ENCODE measurements around the gene EIF3K.

The EIF3K gene

DNA sequence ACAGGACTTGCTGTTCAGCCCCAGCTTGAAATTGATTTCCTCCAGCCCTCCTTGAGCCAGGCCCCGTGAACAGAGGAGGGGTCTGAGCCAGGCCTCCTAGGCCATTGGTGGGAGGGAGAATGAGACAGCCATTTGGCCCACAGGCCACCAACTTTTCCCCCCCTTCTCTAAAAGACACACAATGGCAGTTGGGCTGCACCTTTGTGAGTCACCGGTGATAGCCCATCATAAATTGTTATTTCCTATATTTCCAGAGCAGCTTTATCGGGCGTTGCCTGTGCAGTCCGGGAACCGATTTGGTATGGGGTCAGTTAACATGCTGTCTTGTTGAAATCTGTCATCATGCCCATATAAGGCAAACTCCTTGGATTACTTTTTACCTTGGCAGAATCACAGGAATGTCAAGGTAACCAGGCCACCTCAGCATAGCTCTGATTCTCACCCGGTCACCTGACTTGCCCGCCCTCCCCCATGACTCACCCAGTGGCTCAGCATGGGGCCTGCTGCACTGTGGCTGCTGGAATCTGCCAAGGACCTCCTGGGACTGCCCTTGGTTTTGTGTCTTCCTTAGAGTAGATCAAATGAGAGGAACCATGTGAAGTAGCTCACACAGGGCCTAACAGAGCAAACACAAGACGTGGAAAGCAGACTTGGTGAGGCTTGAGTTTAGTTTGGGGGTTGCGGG is 64.5 kb downstream of the EIF3K start:
- DNase-seq (ENCODE audit: extremely low read depth in 1 of 2, low read depth in 1 of 2), result peak in 1 of 2 donors; percentile 63

DNA sequence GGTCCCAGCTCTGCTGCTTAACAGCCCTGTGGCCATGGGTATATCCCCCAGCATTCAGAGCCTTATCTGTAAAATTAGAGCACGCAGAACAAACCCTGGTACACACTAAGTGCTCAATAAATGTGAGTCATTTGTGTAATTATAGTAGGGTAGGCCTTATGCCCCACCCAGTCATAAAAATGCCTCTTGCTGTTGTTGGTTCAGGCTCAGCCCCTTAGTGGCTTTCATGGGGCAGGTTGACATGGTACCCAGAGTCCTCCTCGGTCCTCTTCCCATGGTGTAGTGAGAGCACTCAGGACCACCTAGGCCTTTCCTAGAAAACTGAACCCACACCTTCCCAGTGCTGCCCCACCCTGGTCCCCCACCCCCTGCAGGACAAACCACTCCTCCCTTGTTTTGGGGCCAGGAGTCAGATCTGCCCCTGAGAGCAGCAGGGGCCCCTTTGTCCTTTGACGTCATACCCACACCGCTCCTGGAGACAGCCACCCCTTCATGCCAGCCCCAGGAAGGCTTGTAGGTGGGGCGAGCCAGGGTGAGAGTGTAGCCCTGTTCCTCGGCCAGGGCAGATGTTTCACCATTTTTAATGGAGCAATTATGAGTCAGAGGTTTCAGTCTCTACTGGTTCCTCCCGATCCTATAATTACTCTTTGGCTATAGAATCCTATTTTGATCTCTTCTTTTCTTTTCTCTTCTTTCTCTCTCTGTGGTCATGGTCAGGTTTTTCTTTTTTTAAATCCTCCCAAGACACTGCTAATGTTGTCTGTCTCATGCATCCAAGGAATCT is 65.3 kb downstream of the EIF3K start:
- DNase-seq (ENCODE audit: extremely low read depth in 1 of 2, low read depth in 1 of 2), result peak in 1 of 2 donors; percentile 55

DNA sequence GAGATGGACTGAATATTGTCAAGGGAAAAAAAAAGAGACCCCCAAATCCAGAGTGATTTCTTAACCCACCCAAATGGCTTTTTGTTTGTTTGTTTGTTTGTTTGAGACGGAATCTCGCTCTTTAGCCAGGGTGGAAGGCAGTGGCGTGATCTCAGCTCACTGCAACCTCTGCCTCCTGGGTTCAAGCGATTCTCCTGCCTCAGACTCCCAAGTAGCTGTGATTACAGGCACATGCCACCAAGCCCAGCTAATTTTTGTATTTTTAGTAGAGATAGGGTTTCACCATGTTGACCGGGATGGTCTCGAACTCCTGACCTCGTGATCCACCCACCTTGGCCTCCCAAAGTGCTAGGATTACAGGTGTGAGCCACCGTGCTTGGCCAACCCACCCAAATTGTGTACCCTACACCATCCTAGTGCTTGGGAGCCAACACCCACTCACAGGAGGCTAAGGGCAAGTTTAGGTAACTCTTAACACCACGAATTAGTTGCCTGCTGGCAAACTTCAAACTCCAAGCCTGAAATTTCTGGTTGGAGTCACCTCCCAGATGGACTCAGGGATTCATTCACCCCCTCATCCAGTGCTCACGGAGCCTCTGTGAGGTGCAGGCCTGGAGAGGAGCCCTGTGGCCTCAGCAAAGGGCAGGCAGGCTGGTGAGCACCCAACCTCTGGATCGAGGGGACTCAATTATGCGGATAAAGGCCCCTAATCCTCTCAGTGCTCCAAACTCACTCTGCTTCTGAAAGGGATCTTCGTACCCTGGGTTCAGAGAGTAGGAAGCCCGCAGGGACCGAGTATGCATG is 66.1 kb downstream of the EIF3K start:
- DNase-seq (ENCODE audit: extremely low read depth in 1 of 2, low read depth in 1 of 2), result no peak

DNA sequence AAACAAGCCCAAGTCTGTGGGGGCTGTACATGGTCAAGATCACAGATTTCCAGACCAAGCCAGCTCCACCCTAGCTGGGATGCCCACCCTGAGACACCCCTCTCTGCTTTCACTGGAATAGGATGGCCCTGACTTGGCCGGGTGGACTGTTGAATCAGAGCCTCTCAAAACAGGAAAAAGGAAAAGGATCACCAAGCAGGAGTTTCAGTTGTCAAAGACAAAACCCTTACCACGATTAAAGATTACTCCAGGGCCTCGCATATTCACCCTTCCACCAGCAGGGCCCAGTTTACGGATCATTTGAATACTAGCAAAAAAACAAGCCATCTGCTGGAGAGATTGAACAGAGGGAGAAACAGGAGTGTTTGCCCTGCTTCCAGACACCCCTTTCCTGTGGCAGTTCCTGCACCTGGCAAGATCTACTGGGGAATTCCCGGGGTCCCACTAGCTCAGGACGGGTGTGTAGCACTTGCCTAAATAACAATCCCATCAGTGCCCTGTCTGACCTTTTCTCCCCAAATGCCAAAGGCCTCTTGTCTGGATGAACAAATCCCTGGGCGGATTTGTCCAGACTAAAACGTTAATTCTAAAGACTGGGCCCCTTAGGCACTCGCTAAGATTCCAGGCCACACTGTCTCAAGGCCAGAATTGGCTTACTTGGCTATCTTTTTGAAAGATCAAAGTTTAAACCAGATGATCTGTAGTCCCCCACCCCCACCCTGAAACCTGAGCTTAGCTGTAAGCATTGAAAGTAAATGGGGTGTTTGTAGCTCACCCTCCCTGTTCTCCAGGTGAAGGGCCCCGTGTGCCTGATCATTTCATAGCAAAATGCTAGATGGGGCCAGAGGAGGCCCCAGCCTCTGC is 66.9 kb downstream of the EIF3K start:
- DNase-seq (ENCODE audit: extremely low read depth in 1 of 2, low read depth in 1 of 2), result no peak

DNA sequence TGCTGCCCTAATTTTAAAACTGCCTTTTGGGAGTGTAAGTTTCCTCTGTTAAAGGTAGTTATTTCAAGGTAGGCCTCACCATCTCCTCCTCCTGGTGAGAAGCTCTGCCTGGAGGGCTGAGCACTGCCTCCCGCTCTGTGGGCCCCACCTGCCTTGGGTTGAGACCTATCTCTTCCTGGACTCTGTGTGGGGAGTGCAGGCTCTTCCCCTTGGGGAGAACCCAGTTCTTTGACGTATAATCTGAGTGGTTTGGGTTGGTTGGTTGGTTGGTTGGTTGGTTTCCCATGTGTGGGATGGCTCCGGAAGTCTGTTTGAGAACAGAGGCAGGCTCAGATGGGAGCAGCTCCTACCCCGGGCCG is 67.5 kb downstream of the EIF3K start:
- peak in 1 of 2 donors; percentile 39 for DNase-seq (ENCODE audit: extremely low read depth in 1 of 2, low read depth in 1 of 2)

Data from stimulated activated CD8-positive, alpha-beta memory T cell treated with anti-CD3 and anti-CD28 coated beads, Interleukin-7, amount 100 ng/mL, for 48 hours (primary cell).